Ovary (tissue), 9 donors: ENCODE results near the gene TMUB2. TPM values are rescaled to one million over a fixed set of nuclear protein-coding genes. Genes with fewer than 3 reads are reported as not detected.

ENCODE experiments used
- DNase-seq, 5 donors: peaks; one replicate each; pipeline ENCODE4 v3.0.0-alpha.2; 2019 to 2020
- H3K27ac ChIP-seq, 2 donors: fragments of 200-600 bp; one replicate each; pipeline versions ENCODE4 v1.5.1 to v1.8.0; 2019 to 2022
- H3K27me3 ChIP-seq: fragments of 200-600 bp; one replicate; pipeline ENCODE4 v1.8.0; 2022
- H3K36me3 ChIP-seq: fragments of 200-600 bp; sonication (generic); one replicate; pipeline ENCODE4 v1.5.1; 2019
- H3K4me1 ChIP-seq: one replicate; pipeline ENCODE4 v1.8.1; 2013; ENCODE audit warnings: mild to moderate bottlenecking, moderate library complexity; ENCODE audit not compliant: insufficient read depth
- H3K4me3 ChIP-seq: fragments of 200-600 bp; sonication (generic); one replicate; pipeline ENCODE4 v1.5.1; 2017
- H3K9me3 ChIP-seq, 2 donors: fragments of 200-600 bp in 1 of 2; sonication (generic) in 1 of 2; one replicate each; pipeline versions ENCODE4 v1.5.1 to v1.8.1; 2013 to 2019; ENCODE audit warnings: mild to moderate bottlenecking in 1 of 2, moderate library complexity in 1 of 2
- EP300 ChIP-seq: sonication (generic); formaldehyde crosslinking; IDR thresholded peaks from one replicate; pipeline ENCODE4 v1.6.1; 2017; ENCODE audit warnings: antibody characterized with exemption
- POLR2A ChIP-seq: fragments of 450-650 bp; IDR thresholded peaks from one replicate; pipeline ENCODE4 v1.6.1; 2017; ENCODE audit warnings: antibody characterized with exemption, mild to moderate bottlenecking, moderate library complexity
- WGBS, 3 donors: extraction: QIAGEN DNeasy Blood & Tissue Kit in 1 of 3; methylation state at CpG; one replicate each; pipeline versions ENCODE4 v1.1.5 to v1.1.7; 2013 to 2017; 5-methylcytosine and 5-hydroxymethylcytosine counted together
- intact Hi-C, 4 donors: fragments of 100-400 bp; cut with DNase I; formaldehyde crosslinking; loops; one replicate each; pipeline versions ENCODE4 v1.11.0 to v1.15.1; 2022 to 2023
- polyA plus RNA-seq, 2 donors: library from polyadenylated mRNA; stranded (reverse); fragments of 200-250 nt in 1 of 2; fragments of 350-450 nt in 1 of 2; fragmentation: Illumina TruSeq in 1 of 2; extraction: RNeasy Lipid Tissue Mini Kit (QIAGEN cat#74804) in 1 of 2; gene quantifications; one replicate each; pipeline ENCODE4 v1.2.3, GENCODE V29; 2013 to 2014
- total RNA-seq, 7 donors: library from RNA; depleted of rRNA in 2 of 7; stranded (reverse); fragments of >200 nt in 2 of 7; fragmentation: NEBNext Ultra II Directional in 3 of 7; extraction: Animal tissue kit (Norgen Biotek cat#: 25700) in 3 of 7; gene quantifications; one replicate each; pipeline versions ENCODE4 v1.1.0 to v1.2.4, GENCODE V29; 2016 to 2023
- TF ChIP-seq, protein P1 (sequence below), 3 donors: fragments of 450-650 bp in 2 of 3; fragments of 200-600 bp in 1 of 3; IDR thresholded peaks; one replicate each; pipeline versions ENCODE4 v1.5.1 to v1.8.0; 2016 to 2022; ENCODE audit warnings: antibody characterized with exemption in 3 of 3, mild to moderate bottlenecking in 1 of 3
- donor health status: DM: no; HTN: no; CAD: no; lungs with moderate emphysema.
- donor health status: DM: no; HTN: no; CAD: no.
- donor health status: Bipolar disorder and iron deficiency.
- donor health status: DM: yes; HTN: yes; CAD: no.
- donor health status: DM: no; HTN: no; CAD: no.
- donor health status: DM: yes; HTN: yes; CAD: no.

The TMUB2 gene
- total and polyA plus RNA-seq, 9 donors, result 18.7 to 37.0 (median 28.6) TPM

DNA sequence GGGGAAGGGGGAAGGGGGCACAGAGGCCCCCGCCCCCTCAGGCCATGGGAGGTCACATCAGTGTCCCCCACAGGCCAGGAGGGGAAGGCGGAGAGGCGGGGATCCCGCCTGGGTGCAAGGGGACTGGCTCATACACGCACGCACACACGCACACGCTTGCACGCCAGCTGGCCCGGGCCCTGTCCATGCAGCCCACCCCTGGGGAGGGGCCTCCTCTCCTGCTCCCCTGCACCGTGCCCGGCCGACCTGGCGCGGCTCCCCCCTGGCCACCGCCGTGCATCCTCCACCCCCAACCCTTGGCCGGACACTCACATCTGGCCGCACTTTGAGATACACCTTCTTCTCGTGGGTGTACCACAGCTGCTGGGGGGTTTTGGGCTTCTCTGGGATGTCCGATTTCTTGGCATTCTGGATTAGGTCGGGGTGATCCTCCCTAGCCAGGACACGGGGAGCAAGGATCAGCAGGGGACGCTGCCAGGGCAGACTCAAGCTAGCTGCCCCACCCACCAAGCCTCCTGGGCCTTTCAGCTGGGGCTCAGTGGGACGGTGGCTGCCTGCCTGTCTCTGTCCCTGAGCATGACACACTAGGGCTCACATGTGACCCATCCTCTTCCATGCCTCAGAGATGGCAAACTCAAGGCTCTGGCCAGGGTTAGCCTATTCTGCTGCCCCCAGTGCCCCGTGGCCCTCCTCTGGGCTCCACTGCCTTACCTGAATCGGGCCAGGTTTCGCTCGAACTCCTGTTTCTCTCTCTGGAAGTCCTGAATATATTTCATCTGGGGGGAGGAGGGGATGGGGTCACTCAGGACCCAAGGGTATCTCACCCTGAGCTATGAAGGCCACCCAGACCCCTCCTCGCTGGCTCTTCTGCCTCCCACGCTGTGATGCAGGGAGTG is 26.0 kb downstream of the TMUB2 start:
- Histone ChIP-seq H3K27ac (no peak overlapping the region), H3K4me1 (peaks cover 10% of the 10 kb centered on the region), H3K36me3 (no peaks in the 10 kb centered on the region), H3K27me3 (no peaks in the 10 kb centered on the region), H3K9me3 (no peaks in the 10 kb centered on the region), H3K4me3 (no peak overlapping the region)
- WGBS, 3 donors, result 41 to 55% (median 50%) methylated on average over 23 to 31 of the region's 31 CpGs
- TF ChIP-seq EP300 (no peak), POLR2A (no peak)
- TF ChIP-seq, protein P1, sequence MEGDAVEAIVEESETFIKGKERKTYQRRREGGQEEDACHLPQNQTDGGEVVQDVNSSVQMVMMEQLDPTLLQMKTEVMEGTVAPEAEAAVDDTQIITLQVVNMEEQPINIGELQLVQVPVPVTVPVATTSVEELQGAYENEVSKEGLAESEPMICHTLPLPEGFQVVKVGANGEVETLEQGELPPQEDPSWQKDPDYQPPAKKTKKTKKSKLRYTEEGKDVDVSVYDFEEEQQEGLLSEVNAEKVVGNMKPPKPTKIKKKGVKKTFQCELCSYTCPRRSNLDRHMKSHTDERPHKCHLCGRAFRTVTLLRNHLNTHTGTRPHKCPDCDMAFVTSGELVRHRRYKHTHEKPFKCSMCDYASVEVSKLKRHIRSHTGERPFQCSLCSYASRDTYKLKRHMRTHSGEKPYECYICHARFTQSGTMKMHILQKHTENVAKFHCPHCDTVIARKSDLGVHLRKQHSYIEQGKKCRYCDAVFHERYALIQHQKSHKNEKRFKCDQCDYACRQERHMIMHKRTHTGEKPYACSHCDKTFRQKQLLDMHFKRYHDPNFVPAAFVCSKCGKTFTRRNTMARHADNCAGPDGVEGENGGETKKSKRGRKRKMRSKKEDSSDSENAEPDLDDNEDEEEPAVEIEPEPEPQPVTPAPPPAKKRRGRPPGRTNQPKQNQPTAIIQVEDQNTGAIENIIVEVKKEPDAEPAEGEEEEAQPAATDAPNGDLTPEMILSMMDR (IDR thresholded peaks at IDR 0.05), result no peak
- DNase-seq, result no peak
- intact Hi-C loops, result loop anchor here in 2 of 4 donors (5.0 kb wide), 2 partner anchors 110 to 120 kb away; partner anchors contain the start of gene SLC25A39 (in 1 of the 2)

DNA sequence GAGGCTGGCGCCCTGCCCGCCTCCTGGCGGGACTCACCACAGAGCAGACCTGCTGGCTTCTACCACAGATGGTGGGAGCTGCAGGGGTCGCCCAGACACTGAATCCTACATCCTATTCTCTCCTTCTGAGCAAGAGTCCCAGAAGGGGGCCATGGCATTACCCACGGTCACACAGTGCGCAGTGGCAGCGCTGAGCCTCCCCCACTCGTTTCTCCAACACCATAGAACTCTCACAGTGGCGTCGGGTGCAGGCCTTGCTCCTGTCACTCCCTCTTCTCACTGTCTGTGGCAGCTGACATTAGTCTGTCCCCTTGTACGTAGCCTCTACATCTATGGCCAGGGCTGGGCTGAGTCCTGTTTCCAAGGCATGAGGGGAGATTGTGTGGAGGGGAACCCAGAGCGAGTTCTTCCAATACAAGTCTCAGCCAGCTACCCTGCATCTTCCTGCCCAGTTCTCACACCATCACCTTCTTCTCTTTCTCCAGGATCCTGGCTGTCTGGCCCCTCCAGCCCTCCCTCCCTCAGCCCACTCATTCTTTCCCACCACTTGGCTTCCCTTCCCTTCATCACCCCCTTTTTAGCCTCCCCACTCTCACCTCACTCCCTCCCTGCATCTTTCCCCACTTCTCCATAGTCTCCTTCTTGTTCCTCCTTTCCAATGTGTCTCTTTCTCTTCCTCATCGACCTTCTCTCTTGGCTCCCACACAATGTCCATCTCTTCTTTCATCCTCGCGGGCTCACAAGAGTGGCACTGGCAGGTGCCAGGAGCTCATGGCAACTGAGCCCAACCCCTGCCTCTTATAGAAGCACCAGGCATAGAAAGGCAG is 26.8 kb downstream of the TMUB2 start:
- Histone ChIP-seq H3K4me3 (no peak overlapping the region), H3K27ac (no peak overlapping the region), H3K9me3 (no peaks in the 10 kb centered on the region), H3K36me3 (no peaks in the 10 kb centered on the region), H3K4me1 (peaks cover 15% of the 10 kb centered on the region), H3K27me3 (no peaks in the 10 kb centered on the region)
- intact Hi-C loops, result loop anchor here in 2 of 4 donors (5.0 kb wide), 2 partner anchors 109 to 119 kb away; partner anchors contain the start of gene SLC25A39 (in 1 of the 2)
- DNase-seq, result peak in 1 of 5 donors; percentile 45
- TF ChIP-seq POLR2A, result no peak
- TF ChIP-seq EP300, result no peak
- 67 to 72% (median 69%) methylated on average over 15 of the region's 15 CpGs for WGBS, 3 donors

DNA sequence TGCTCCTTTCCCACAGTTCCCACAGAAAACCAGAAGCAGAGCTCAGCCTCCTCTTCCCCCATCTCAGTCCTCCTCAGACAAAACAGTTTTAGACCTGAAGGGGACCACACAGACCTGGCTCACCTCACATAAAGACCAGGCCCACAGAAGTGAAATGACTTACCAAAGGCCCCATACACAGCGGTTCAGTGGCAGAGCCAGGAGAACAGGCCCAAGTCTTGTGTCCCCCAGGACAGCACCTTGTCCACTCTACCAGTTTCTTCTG is 27.4 kb downstream of the TMUB2 start:
- Histone ChIP-seq H3K9me3 (no peaks in the 10 kb centered on the region), H3K4me3 (no peak overlapping the region), H3K36me3 (no peaks in the 10 kb centered on the region), H3K27me3 (no peaks in the 10 kb centered on the region), H3K4me1 (peaks cover 15% of the 10 kb centered on the region), H3K27ac (no peak overlapping the region)
- intact Hi-C loops, result loop anchor here in 2 of 4 donors (5.0 kb wide), 2 partner anchors 108 to 118 kb away; partner anchors contain the start of gene SLC25A39 (in 1 of the 2)
- no peak for DNase-seq
- TF ChIP-seq POLR2A (no peak), EP300 (no peak)
- TF ChIP-seq, protein P1 (IDR thresholded peaks at IDR 0.05), result no peak
- WGBS, 3 donors, result 79 to 100% (median 97%) methylated on average over 1 of the region's 1 CpG

DNA sequence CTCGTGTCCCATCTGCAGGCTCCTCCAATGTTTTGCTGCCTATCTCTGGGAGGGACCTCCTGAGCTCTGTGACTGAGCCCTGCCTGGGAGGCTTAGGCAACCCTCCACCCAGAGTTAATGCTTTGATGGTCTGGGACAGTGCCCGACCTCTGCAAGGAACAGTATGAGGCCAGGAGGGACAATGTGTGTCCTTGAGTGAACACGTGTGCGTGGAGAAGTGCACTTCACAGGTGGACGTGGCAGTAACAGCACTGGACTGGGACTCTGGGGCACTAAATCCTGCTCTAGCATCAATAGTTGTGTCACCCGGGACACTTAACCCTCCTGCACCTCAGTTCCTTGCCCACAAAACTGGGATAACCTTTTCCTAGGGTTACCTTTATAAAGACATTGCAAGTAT is 28.1 kb downstream of the TMUB2 start:
- Histone ChIP-seq H3K27me3 (no peaks in the 10 kb centered on the region), H3K9me3 (no peaks in the 10 kb centered on the region), H3K4me3 (no peak overlapping the region), H3K4me1 (peaks cover 15% of the 10 kb centered on the region), H3K36me3 (no peaks in the 10 kb centered on the region), H3K27ac (no peak overlapping the region)
- TF ChIP-seq, protein P1 (IDR thresholded peaks at IDR 0.05), result no peak
- TF ChIP-seq POLR2A (no peak), EP300 (no peak)
- DNase-seq, result no peak
- 84 to 88% (median 85%) methylated on average over 6 of the region's 6 CpGs for WGBS, 3 donors
- intact Hi-C loops, result loop anchor here in 2 of 4 donors (5.0 kb wide), 2 partner anchors 107 to 117 kb away; partner anchors contain the start of gene SLC25A39 (in 1 of the 2)
